NOMO-1 (cell line): Measurements from ENCODE around the gene ZC3H12D.
"Not testable (repeated sequence)": the region's sequence is repeated elsewhere in the genome, so short reads cannot be mapped to it uniquely, and the experiment has no call there.

Experiments used
- DNase-seq, 2 experiments: peaks; one replicate each; lab custom pipeline; 2025; ENCODE audit not compliant: unreplicated experiment in 2 of 2; lab: John Stamatoyannopoulos, UW

Gene ZC3H12D

DNA sequence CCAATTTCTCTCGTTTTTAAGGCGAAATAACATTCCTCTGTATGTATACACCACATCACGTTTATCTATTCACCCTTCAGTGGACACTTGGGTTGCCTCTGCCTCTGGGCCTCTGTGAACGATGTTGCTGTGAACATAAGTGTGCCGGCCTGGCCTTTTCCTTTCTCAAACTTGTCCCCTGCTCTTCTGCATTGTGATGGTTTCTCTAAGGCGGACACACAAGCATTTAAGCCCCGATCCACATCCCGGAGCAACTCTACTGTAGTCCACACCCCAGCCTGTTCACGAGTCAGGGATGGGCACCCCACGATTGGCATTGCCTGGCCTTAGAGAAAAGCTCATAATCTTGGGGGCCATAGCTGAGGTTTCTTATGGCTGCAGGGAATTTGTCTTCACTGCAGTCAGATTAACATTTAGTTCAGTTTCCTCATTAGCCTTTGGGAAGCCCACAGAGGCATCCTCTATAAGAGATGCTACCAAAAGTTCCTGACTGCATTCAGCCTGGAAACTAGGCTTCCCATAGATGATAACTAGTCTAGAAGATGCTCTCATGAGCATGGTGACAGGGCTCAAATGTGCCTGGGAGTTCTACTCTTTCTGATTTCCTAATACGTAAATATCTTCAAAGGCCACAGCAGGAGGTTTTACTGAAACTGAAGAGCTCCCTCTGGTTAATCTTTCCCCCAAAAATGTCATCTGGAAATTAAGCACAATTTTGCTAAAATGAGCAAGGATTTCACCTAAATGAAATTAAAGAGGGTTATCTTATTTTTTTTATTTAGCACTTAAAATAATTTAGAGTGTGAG lies 762 bp downstream of the ZC3H12D start:
- DNase-seq: peak in 1 of 2 experiments; percentile 34

- peak; percentile 76 to 91 for DNase-seq
Observed at GRCh38 chr6:149483334-149483725, 1.5 kb downstream of the ZC3H12D start.

DNA sequence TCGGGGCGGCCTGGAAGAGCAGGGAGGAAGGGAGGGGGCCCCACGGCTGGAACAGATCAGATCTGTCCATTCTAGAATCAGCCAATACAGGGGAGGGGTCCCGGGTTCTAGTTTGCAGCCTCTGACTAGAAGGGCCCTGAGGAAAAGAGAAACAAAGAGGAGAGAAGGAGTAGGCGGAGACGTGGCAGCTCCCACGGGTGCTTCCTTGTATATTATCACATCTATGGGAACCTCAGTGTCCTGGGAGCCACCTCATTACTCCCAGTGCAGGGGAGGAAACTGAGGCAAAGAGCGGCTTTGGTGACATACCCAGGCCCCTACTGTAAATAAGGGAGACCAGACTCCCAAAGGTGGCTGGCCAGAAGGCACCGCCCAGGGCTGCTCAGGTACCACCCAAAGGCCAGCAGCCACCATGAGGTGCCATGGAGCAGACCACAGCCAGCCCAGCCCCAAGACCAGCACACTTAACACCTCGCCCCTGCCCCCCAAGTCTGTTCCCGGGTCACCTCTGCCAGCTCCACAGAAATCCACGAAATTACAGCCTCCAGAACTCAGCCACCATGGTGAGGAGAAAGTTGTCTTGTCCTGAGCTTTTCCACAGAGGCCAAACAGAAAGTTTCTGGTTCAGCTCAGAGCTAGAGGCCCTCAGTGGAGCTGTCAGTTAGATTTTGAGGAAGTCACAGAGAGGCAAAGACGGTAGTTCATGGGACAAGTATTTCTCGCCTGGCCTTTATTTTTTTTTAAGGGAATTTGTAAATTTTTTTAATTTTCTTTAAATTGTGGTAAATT lies 2.1 kb downstream of the ZC3H12D start:
- DNase-seq: peak; percentile 76 to 91

DNA sequence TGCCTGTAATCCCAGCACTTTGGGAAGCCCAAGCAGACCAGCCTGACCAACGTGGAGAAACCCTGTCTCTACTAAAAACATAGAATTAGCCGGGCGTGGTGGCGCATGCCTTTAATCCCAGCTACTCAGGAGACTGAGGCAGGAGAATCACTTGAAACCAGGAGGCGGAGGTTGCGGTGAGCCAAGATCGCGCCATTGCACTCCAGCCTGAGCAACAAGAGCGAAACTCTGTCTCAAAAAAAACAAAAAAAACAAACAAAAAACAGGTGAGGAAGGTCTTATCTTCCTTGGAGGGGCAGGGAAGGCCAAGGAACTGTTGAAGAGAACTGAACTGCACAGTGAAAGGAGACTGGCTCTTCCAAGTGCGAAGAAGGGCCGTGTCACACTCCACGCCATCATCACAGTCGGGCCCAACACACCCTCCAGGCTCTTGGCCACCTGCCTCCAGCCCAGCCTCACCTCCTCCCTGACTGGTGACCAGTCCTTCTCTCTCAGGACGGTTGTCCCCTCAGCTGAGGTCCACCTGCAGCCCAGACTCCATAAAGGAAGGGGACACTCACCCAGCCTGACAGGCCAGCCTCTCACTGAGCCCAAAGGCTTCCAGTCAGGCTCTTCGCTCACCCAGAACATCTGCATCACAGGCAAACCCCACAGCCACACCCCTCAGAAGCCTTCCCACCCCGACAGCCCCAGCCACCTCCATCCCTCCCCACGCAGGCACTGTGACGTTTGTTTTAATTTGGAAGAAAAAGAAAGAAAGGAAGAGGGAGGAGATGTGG lies 4.1 kb downstream of the ZC3H12D start:
- DNase-seq: no peak

- DNase-seq: no peak
Observed at GRCh38 chr6:149478631-149479314, 6.0 kb downstream of the ZC3H12D start.

- DNase-seq: no peak
Observed at GRCh38 chr6:149477544-149477943, 7.3 kb downstream of the ZC3H12D start.

- no peak for DNase-seq
Observed at GRCh38 chr6:149476789-149477455, 7.9 kb downstream of the ZC3H12D start.

DNA sequence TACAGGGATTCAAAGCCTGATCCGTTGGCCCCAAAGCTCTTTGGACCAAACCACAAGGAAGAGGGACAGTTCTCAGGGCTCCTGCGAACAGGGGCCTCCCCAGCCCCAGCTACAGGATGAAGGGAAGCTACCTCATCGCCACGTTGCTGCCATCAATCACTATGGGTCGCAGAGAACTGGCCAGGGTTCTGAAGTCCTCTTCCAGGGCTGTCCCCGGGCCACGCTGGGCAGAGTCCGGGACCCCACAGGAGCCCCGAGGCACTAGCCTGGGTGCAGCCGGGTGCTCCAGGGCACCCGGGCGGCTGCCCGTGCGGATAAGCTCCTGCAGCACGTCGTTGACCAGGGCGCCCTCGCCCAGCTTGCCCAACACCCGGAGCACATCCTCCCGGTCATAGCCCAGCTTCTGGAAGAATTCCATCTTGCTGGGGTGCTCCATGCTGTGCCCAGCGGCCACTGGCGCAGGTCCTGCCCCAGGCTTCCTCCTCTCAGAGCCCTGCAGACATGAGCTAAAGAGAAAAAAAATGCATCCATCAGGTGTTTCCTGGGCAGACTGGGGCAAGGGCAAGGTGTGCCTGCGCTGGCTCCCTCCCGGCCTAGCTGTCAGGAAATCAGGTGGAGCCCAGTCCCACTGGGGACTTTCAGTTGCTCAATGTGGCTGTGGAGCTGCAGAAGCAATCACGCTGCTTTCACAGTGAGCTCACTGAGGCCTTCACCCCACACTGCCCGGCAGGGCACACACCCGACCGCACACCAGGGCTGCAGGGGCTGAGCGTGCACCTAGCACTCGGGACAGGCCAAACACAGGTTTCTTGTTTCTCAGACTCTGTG lies 10.5 kb downstream of the ZC3H12D start:
- no peak for DNase-seq

- DNase-seq: no peak
Observed at GRCh38 chr6:149473080-149474052, 11.4 kb downstream of the ZC3H12D start.

DNA sequence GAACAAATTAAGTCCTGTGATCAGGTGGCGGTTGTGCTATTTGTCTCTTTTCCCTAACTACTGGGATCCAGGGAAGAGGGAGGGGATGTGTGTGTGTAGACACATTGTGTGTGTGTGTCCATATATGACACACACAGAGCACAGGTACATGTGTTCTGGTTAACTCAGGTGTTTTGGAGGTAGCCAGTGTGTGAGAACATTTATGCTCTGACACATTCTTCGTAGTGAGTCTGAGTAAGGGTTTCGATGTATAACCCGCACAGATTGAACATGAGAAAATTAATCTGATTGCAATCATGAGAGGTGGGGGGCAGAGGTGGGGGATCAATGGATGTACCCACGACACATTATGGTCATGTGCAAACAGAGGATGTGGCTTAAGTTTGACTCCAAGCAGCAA lies 12.6 kb downstream of the ZC3H12D start:
- no peak for DNase-seq

GRCh38 chr6:149471801-149472200 lies 13.0 kb downstream of the ZC3H12D start:
- DNase-seq: no peak

DNA sequence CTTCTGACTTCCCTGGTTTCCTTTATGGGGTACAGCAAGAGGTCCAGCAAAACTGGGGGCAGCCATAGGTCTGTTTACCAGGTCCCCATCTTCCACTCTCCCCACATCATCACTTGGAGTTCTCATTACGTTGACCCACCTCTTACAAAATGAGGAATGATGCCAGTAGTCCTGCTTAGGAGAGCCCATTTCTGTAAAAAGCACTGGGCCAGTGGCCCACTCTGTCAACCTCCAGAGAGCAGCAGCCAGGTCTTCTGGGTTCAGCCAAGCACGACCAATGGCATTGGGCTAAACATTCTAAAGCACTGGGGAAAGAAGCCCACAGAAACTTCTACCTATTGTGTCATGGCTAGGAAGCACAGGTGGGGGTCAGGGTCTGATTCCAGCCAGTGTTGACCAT lies 13.9 kb downstream of the ZC3H12D start:
- no peak for DNase-seq

DNA sequence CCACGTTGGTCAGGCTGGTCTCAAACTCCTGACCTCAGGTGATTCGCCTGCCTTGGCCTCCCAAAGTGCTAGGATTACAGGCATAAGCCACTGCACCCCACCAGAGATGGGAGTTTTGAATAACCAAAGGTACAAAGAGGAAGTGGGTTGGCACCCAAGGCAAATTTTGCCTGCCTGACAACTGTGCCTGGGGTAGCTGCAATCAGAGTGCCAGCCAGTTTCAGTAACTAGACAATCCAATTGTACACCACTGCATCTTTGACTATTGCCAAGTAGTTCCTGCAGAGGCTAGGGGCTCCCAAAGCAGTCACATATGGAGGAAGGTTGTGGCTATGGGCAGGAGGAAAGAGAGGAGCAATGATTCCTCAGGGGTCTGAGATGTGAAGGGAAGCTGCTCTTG lies 16.6 kb downstream of the ZC3H12D start:
- DNase-seq: no peak

DNA sequence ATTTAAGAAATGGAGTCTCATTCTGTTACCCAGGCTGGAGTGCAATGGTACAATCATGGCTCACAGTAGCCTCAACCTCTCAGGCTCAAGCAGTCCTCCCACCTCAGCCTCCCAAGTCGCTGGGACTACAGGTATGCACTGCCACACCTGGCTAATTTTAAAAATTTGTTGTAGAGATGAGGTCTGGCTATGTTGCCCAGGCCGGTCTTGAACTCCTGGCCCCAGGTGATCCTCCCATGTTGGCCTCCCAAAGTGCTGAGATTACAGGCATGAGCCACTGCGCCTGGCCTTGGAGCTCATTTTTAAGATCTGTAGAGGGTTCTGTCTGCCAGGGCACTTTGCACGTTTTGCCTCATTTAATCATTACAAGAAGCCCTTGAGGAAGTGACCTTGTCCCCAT lies 17.5 kb downstream of the ZC3H12D start:
- no peak for DNase-seq

- DNase-seq: no peak
Observed at GRCh38 chr6:149464411-149464810, 20.4 kb downstream of the ZC3H12D start.

DNA sequence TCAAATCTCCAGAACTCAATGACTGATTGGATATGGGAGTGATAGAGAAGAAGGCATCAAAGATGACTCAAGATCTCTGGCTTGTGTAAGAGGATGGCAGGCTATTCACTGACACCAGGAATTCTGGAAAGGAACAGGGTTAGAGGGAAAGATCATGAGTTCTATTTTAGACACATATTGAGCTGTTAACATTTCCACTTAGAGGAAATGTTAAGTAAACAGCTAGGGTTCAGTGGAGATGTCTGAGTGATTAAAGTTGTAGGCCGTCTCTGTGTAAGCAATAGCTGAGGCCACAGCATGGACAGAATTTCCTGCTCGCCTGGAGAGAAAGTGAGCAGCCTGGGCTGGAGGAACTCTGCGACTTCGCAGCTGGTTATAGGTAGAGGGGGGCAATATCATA lies 21.0 kb downstream of the ZC3H12D start:
- DNase-seq: no peak

DNA sequence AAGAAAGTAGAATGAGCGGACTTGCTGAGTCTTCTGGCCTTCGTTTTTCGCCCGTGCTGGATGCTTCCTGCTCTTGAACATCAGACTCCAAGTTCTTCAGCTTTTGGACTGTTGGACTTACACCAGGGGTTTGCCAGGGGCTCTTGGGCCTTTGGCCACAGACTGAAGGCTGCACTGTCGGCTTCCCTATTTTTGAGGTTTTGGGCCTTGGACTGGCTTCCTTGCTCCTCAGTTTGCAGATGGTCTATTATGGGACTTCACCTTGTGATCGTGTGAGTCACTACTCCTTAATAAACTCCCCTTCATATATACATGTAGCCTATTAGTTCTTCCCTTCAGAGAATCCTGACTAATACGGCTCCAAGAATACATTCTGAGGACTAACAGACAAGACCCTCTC lies 22.1 kb downstream of the ZC3H12D start:
- not testable (repeated sequence) for DNase-seq

GRCh38 chr6:149461670-149462069 lies 23.1 kb downstream of the ZC3H12D start:
- DNase-seq: no peak
